Neural cell (in vitro differentiated cells): ENCODE measurements around the gene PRR12.

ENCODE experiments used
- EZH2 ChIP-seq: fragments of 200-600, 300-800 bp; shearing (Covaris generic), sonication (generic); IDR thresholded peaks from 2 replicates; pipeline ENCODE4 v1.6.1; 2014; ENCODE audit warnings: antibody characterized with exemption, low read length, borderline replicate concordance, mild to moderate bottlenecking; ENCODE audit not compliant: insufficient read depth, poor library complexity, severe bottlenecking
- MXI1 ChIP-seq: fragments of 450-650 bp; conservative IDR thresholded peaks from 2 replicates; pipeline ENCODE4 v1.6.1; 2014; ENCODE audit warnings: antibody characterized with exemption, mild to moderate bottlenecking; ENCODE audit not compliant: poor library complexity, severe bottlenecking
- SMC3 ChIP-seq: fragments of 450-650 bp; conservative IDR thresholded peaks from 2 replicates; pipeline ENCODE4 v1.6.1; 2014; ENCODE audit warnings: antibody characterized with exemption, mild to moderate bottlenecking, moderate library complexity; ENCODE audit not compliant: poor library complexity
- TAF1 ChIP-seq: IDR thresholded peaks from 2 replicates; pipeline ENCODE4 v1.6.1; 2012; ENCODE audit warnings: low read depth
- TF ChIP-seq, protein P1 (sequence below): fragments of 450-650 bp; IDR thresholded peaks from 2 replicates; pipeline ENCODE4 v1.5.1; 2014; ENCODE audit warnings: antibody characterized with exemption, mild to moderate bottlenecking, moderate library complexity; ENCODE audit not compliant: poor library complexity, severe bottlenecking

DNA sequence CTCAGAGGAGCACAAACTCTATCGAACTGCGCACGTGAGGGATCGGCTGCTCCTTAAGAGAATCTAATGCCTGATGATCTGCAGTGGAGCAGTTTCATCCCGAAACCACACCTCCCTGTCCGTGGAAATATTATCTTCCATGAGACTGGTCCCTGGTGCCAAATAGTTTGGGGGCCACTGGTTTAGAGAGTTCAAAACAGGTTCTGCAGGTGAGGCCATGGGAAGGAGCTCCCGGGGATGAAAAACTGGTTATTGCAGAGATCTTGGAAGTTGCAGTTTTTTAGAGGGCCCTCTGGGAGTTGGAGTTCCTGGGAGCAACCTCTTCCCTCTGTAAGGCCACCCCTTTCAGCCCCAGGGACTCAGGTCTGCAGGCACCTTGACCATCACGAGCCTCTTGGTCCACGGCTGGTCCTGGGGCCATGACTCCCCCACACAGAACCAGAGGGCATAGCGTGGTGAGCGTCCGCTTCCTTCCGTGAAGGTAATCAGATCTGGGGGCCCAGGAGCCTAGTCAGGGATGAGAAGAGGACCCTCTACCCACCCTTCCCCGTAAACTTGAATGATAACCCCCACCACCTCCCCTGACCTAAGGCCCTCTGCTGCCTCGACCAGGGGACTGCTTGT, 69.5 kb downstream of the PRR12 start:
- TF ChIP-seq TAF1: no peak
- TF ChIP-seq, protein P1, sequence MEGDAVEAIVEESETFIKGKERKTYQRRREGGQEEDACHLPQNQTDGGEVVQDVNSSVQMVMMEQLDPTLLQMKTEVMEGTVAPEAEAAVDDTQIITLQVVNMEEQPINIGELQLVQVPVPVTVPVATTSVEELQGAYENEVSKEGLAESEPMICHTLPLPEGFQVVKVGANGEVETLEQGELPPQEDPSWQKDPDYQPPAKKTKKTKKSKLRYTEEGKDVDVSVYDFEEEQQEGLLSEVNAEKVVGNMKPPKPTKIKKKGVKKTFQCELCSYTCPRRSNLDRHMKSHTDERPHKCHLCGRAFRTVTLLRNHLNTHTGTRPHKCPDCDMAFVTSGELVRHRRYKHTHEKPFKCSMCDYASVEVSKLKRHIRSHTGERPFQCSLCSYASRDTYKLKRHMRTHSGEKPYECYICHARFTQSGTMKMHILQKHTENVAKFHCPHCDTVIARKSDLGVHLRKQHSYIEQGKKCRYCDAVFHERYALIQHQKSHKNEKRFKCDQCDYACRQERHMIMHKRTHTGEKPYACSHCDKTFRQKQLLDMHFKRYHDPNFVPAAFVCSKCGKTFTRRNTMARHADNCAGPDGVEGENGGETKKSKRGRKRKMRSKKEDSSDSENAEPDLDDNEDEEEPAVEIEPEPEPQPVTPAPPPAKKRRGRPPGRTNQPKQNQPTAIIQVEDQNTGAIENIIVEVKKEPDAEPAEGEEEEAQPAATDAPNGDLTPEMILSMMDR: no peak
- no peak for TF ChIP-seq MXI1
- no peak for TF ChIP-seq SMC3
- no peak for TF ChIP-seq EZH2
